ENCODE measurements around the gene ST3GAL4.
"Not testable (repeated sequence)": the region's sequence is repeated elsewhere in the genome, so short reads cannot be mapped to it uniquely, and the experiment has no call there.

The ST3GAL4 gene

GRCh38 chr11:126331286-126331685, 24.2 kb upstream of the ST3GAL4 start:
- no peak for DNase-seq

DNA sequence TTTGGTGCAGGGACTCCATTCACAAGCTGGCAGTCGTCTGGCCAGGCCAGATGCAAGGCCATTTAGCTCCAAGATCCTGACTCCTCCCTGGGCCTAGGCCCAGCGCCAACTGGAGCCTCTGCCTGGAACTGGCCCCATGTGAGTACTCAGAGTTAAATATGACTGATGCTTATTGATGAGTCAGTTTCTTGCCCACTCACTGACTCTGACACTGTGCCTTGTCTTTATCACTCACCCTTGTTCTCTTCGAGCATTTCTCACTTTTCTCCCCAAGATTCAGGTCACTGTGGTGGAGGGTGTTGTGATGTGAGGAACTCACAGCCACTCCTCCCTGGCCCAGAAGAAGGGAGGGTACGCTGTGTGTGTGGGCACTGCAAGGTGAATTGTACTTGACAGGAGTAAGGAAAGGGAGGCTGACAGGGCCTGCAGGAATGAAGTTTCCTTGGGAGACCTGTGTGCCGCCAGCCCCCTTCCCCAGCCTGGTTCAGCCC, 23.2 kb upstream of the ST3GAL4 start:
- DNase-seq, result no peak

- no peak for DNase-seq
Observed at GRCh38 chr11:126333142-126333541, 22.3 kb upstream of the ST3GAL4 start.

DNA sequence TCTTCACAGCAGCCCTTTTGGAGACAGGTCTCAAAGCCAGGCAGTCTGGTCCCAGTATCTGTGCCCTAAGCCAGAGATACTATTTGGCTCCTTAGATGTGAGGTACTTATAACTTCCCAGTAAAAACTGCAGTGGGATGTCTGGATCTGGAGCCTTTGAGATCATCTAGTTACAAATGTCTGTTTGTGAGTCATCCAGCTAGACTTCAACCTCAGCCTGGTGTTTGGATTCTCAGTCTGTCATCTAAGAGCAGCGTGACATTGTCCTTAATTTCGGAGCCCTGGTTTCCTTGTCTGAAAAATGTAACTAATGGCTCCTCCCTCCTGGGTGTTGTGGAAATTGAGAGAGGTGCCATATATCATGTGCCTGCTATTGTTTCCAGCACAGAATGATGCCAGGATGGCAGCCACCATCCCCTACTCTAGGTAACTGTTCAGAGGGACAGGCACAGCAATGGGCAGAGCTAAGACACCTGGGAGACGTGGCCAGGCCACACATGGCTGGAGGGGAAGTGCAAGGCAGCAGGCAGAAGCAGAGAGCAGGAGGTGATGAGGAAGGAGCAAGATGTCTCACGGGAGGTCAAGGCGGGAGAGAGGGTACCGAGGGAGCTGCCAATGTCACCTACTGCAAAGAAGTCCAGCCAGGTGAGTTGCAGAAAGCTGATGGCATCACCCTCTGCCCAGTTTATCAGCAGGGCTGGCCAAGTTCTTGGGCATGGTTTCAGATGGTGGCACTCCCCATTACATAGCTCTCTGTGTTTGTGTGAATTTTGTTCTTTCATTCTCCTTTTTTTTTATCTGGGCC, 20.6 kb upstream of the ST3GAL4 start:
- no peak for DNase-seq

GRCh38 chr11:126335463-126335760, 20.1 kb upstream of the ST3GAL4 start:
- no peak for DNase-seq

- no peak for DNase-seq
Observed at GRCh38 chr11:126336138-126336541, 19.3 kb upstream of the ST3GAL4 start.

DNA sequence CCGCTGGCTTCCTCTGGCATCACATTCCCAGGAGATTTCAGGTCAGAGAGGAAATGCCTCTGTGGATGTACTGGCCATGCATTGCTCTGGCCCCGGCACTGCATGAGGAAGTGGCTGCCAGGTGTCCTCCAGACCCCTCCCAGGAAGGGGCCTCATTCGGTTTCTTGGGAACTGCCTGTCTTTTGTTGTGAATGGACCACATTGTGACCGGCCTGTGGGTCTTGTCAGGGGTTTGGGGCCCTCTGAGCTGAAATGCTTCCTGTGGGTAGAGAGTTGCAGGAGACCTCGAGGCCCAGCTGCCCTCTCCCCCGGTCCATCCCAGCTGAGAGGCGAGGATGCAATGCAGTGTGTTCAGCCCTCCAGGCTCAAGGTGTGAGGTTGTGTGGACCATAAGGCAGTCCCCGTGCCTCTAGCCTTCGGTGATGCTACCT, 18.8 kb upstream of the ST3GAL4 start:
- DNase-seq, result no peak

DNA sequence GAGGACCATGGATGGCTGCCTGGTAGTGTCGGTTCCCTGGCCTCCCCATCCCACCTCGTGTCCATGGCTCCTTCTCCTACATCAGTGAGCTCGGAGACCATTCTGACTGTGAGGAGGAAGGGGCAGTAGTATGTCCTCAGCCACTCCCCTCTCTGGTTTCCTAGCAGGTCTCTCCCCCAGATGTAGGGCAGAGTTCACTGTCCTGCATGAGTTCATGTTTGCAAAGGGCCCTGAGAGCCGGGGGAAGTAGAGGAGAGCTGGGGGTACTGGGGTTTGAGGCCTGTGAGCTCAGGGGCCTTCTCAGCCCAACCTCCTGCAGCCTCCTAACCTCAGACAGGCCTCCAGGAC, 18.4 kb upstream of the ST3GAL4 start:
- DNase-seq, result no peak

- DNase-seq, result no peak
Observed at GRCh38 chr11:126337474-126338241, 17.8 kb upstream of the ST3GAL4 start.

DNA sequence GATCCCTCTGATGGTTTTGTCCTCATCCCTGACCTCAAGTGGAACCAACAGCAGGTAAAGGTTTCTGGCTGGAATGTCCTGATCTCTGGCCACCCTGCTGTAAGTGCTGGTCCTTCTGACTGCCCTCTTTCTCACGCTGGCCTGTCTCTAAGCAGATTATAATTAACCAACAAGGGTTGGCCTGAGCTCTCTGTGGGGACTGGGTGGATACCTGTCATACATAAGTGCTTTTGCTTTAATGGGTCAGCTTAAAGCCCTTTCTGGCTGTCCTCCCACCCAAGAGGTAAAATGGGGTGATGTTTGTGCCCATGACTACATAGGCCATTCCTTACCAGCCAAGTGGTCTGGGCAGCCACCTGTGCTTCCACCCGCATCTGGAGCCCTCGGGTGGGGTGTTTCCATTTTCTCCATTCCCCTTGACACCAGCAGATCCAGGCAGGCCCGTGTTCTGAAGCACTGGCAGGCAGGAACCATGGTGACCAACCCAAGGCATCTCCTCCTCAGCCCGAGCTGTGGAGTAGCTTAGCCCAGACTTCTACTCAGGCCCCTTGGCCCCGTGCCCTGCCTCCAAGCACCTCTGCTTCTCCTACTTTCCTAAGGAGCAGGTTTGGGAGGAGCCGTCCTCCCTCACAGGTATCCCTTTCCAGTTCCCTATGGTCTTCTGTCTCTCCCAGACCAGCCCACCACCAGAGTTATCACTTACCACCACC, 17.0 kb upstream of the ST3GAL4 start:
- DNase-seq, result no peak

DNA sequence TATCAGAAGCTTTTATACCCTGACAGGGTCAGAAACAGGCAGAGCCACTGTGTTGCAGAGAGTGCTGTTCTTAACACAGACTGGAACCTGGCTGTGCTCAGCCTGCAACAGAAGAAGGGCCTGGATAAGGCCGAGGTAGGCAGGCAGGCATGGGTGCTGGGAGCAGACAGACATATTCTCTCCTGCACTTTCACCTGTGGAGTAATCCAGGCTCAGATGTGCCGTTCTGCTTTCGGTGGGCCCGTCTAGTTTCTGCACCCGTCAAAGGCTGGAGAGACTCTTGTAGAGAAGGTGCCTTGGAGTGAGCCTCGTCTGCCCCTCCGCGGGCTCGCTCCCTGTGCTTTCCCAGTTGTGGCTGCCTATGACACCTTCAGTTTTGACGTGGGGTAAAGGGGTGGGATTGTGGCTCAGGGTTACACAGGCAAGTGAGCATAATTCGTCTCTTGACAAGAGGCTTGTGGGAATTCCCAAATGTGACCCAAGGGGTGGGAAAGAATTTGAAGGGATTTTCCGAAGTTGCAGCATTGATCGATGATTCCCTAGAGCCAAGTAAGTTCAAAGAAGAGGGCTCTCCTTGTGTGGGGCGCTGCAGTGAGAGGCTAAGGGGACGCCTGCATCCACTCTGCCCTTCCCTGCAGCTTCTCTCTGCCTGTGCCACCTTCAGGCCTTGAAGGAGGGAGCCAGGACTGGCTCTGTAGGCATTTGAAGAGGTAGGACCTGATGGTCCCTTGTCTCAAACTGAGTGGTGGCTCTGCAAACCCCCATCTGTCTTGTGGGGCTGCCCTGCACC, 16.2 kb upstream of the ST3GAL4 start:
- DNase-seq, result no peak

GRCh38 chr11:126339863-126340434, 15.5 kb upstream of the ST3GAL4 start:
- no peak for DNase-seq

GRCh38 chr11:126340960-126341606, 14.4 kb upstream of the ST3GAL4 start:
- DNase-seq, result no peak

- no peak for DNase-seq
Observed at GRCh38 chr11:126341760-126342161, 13.7 kb upstream of the ST3GAL4 start.

DNA sequence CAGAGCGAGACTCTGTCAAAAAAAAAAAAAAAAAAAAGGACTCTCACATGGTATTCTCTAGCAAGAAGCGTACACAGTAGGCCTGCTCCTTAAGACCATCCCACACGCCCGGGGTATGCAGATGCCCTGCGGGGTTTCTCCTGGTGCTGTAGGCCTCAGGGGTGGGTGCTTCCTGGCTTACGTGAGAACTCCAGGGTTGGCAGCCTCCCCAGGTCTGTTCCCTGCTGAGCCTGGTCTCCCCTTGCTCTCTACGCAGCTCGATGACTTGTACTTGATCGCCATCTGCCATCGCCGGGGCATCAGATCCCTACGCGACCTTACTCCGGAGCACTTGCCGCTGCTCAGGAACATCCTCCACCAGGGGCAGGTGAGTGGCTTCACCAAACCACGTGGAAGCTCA, 12.4 kb upstream of the ST3GAL4 start:
- DNase-seq, result no peak

GRCh38 chr11:126344141-126345080, 11.1 kb upstream of the ST3GAL4 start:
- no peak for DNase-seq

DNA sequence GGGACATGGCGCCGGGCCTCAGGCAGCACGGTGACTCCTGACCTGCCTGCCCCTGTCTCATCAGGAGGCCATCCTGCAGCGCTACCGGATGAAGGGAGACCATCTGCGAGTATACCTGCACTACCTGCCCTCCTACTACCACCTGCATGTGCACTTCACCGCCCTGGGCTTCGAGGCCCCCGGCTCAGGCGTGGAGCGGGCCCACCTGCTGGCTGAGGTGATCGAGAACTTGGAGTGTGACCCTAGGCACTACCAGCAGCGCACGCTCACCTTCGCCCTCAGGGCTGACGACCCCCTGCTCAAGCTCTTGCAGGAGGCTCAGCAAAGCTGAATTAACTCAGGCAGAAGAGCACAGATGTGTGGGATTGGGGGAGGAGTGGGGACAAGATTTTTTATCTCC, 10.2 kb upstream of the ST3GAL4 start:
- DNase-seq, result no peak

DNA sequence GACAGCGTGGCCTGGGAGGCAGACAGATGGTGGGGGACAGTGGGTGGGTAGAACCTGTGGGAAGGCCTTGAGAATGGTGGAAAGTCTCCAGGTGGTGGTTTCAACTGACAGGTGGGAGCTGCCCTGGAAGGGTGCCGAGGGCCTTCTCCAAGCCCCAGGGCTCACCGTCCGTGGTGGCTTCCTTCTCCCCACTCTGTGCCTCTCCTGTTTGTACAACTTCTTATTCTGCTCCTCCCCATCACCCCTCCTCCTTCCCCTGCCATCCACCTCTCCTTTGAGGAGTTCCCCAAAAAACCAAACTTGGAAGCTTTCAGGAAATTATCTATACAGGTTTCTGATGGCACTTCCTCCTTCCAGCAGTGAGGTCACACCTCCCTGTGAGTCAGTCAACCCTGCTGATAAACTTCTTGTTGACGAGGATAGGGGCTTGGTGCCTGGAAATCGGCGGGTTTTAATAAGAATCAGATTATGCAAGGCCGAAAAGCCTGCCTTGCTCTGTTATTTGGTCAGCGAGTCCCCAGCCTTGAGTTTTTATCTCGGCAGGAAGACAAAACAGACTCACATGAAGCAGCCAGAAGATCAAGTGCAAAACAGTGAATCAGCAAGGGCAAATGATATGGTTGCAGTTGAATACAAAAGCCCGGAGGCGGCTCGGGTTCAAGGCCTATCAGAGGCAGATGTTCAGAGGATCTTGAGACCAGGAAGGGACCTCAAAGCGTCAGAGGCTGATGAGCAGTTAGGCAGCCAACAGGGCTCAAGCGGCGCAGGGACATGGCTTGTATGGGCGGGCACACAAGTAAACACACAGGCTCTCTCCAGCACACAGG, 9.5 kb upstream of the ST3GAL4 start:
- DNase-seq, result no peak

- no peak for DNase-seq
Observed at GRCh38 chr11:126346586-126346940, 8.9 kb upstream of the ST3GAL4 start.

- not testable (repeated sequence) for DNase-seq
Observed at GRCh38 chr11:126346946-126347345, 8.5 kb upstream of the ST3GAL4 start.

Data from GOT3 (cell line).